HL-60 (cell line): ENCODE measurements around the gene FOXI2.

Source experiments
- DNase-seq, 2 experiments: peaks; one replicate each; pipeline ENCODE4 v3.0.0-alpha.2; 2010 to 2020; ENCODE audit warnings: low read depth in 1 of 2, low spot score in 1 of 2
- H3K27ac ChIP-seq: fragments of 250-450 bp; sonication (Bioruptor Pico); replicated peaks from 2 replicates; pipeline ENCODE4 v1.5.1; 2020; ENCODE audit warnings: mild to moderate bottlenecking, moderate library complexity
- H3K27me3 ChIP-seq: fragments of 250-450 bp; sonication (Bioruptor Pico); 2 replicates; pipeline ENCODE4 v1.5.1; 2021; ENCODE audit warnings: mild to moderate bottlenecking, moderate library complexity; ENCODE audit not compliant: insufficient read depth, poor library complexity, severe bottlenecking
- H3K4me3 ChIP-seq: replicated peaks from 2 replicates; pipeline ENCODE4 v1.5.1; 2011; ENCODE audit warnings: mild to moderate bottlenecking, control low read depth, low read length; ENCODE audit not compliant: insufficient read depth
- CTCF ChIP-seq: IDR thresholded peaks from one replicate; pipeline ENCODE4 v1.5.1; 2011; ENCODE audit warnings: low read length, control low read depth, inconsistent platforms; ENCODE audit not compliant: insufficient read depth
- GABPA ChIP-seq: IDR thresholded peaks from 2 replicates; pipeline ENCODE4 v1.6.1; 2012; ENCODE audit warnings: low read depth
- POLR2AphosphoS5 ChIP-seq: IDR thresholded peaks from 2 replicates; pipeline ENCODE4 v1.6.1; 2012; ENCODE audit warnings: low read depth
- REST ChIP-seq: IDR thresholded peaks from 2 replicates; pipeline ENCODE4 v1.6.1; 2012; ENCODE audit warnings: low read depth; ENCODE audit not compliant: insufficient replicate concordance
- SPI1 ChIP-seq: IDR thresholded peaks from 2 replicates; pipeline ENCODE4 v1.6.1; 2012; ENCODE audit warnings: low read depth, mild to moderate bottlenecking, borderline replicate concordance

Gene FOXI2

GRCh38 chr10:127694580-127695193, 42.3 kb upstream of the FOXI2 start:
- Histone ChIP-seq H3K27me3 (no peaks in the 10 kb centered on the region), H3K27ac (no peak overlapping the region), H3K4me3 (no peak overlapping the region)
- DNase-seq: peak in 1 of 2 experiments; percentile 52
- no peak for TF ChIP-seq REST
- peak; percentile 62 for TF ChIP-seq CTCF

GRCh38 chr10:127695431-127695830, 41.6 kb upstream of the FOXI2 start:
- Histone ChIP-seq H3K27ac (no peak overlapping the region), H3K27me3 (no peaks in the 10 kb centered on the region), H3K4me3 (no peak overlapping the region)
- no peak for TF ChIP-seq POLR2AphosphoS5
- TF ChIP-seq REST: no peak
- no peak for TF ChIP-seq CTCF
- TF ChIP-seq SPI1: no peak
- no peak for TF ChIP-seq GABPA
- DNase-seq: no peak

- H3K27ac ChIP-seq: no peak overlapping the region
- TF ChIP-seq REST (no peak), CTCF (no peak), POLR2AphosphoS5 (no peak), GABPA (no peak), SPI1 (no peak)
- H3K4me3 ChIP-seq: no peak overlapping the region
- H3K27me3 ChIP-seq: no peaks in the 10 kb centered on the region
- DNase-seq: no peak
Measured at GRCh38 chr10:127698886-127699285, 38.1 kb upstream of the FOXI2 start.
